ENCODE measurements around the gene RAB44.

DNA sequence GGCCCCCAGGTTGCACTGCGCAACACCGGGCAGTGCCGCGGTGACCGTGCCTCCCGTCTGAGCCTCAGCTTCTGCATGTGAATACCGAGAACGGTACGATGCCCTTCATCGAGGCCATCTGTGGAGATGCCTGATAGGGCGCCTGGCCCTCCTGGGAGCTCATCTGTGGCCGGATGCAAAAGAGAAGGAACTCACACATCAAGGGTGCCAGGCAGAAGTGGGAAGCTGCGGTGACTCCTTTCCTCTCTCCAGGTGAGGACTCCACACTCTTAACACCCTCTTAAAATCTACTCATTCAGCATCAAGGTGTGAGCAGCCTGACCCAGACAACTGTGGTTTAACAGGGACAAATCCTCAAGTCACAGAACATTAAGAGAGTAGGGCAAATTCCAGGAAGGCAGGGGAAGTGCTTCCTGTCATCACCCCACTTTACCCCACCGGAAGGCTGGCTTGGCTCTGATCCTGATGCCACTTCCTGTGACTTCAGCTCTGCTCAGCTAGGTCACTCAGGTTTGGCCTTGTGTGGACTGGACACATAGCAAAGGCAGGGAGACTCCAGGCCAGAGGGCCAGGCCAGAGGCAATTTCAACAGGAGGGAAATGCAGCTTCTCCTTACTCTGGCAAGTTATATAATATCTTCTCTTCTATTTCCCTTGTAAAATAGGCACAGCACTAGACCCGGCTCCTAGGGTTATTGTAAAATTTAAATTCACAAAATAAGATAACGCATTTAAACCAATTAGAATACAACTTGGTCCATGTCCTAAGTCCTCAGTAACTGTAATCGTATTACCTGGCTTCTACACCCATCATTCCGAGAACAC lies 72.3 kb downstream of the RAB44 start:
- TF ChIP-seq, protein P1, sequence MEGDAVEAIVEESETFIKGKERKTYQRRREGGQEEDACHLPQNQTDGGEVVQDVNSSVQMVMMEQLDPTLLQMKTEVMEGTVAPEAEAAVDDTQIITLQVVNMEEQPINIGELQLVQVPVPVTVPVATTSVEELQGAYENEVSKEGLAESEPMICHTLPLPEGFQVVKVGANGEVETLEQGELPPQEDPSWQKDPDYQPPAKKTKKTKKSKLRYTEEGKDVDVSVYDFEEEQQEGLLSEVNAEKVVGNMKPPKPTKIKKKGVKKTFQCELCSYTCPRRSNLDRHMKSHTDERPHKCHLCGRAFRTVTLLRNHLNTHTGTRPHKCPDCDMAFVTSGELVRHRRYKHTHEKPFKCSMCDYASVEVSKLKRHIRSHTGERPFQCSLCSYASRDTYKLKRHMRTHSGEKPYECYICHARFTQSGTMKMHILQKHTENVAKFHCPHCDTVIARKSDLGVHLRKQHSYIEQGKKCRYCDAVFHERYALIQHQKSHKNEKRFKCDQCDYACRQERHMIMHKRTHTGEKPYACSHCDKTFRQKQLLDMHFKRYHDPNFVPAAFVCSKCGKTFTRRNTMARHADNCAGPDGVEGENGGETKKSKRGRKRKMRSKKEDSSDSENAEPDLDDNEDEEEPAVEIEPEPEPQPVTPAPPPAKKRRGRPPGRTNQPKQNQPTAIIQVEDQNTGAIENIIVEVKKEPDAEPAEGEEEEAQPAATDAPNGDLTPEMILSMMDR (conservative IDR thresholded peaks at IDR 0.05) = no peak
- no peak for TF ChIP-seq EZH2 (IDR thresholded peaks at IDR 0.05; ENCODE audit: low read depth)

Measured in PC-9 (cell line).